Stimulated activated CD4-positive, alpha-beta T cell treated with anti-CD3 and anti-CD28 coated beads, Interleukin-1b, Interleukin-23, amount 100 ng/mL, for 1 hour (primary cell): ENCODE results near the gene AKAP1.

Experiments used
- DNase-seq, 2 donors: peaks; one replicate each; pipeline ENCODE4 v3.0.0-alpha.2; 2020; ENCODE audit warnings: low read depth in 2 of 2

The AKAP1 gene

GRCh38 chr17:57164814-57165213 is 79.8 kb downstream of the AKAP1 start:
- DNase-seq: no peak

GRCh38 chr17:57165754-57166153 is 80.7 kb downstream of the AKAP1 start:
- DNase-seq: no peak

GRCh38 chr17:57166803-57167202 is 81.8 kb downstream of the AKAP1 start:
- DNase-seq: no peak

GRCh38 chr17:57168695-57169094 is 83.6 kb downstream of the AKAP1 start:
- no peak for DNase-seq

- no peak for DNase-seq
Measured at GRCh38 chr17:57170866-57171265, 85.8 kb downstream of the AKAP1 start.
